Natural killer cell (primary cell): Measurements from ENCODE around the gene ARID1B. TPM values are rescaled to one million over a fixed set of nuclear protein-coding genes. Genes with fewer than 3 reads are reported as not detected.

Experiments used
- ATAC-seq, 3 donors: fragments of 150-1000 bp in 2 of 3; fragments of 200-7000 bp in 1 of 3; cut with Tn5 transposase; 1 replicate in 1 of 3; 2 replicates in 2 of 3; pipeline ENCODE4 v1.10.0; 2021; ENCODE audit warnings: mild to moderate bottlenecking in 2 of 3, moderate library complexity in 2 of 3
- DNase-seq, 2 donors: peaks; one replicate each; pipeline versions ENCODE4 v3.0.0 to v3.0.0-alpha.2; 2013 to 2021; ENCODE audit warnings: mixed read lengths in 1 of 2
- H3K27ac ChIP-seq: one replicate; pipeline ENCODE4 v1.5.1; 2013; ENCODE audit warnings: mild to moderate bottlenecking, low read length
- H3K27me3 ChIP-seq: one replicate; pipeline ENCODE4 v1.6.1; 2013; ENCODE audit warnings: low read length; ENCODE audit not compliant: control insufficient read depth, insufficient read depth
- H3K36me3 ChIP-seq: one replicate; pipeline ENCODE4 v1.6.1; 2013; ENCODE audit warnings: low read length; ENCODE audit not compliant: control insufficient read depth, insufficient read depth
- H3K4me1 ChIP-seq: one replicate; pipeline ENCODE4 v1.6.1; 2013; ENCODE audit warnings: low read length; ENCODE audit not compliant: control insufficient read depth, insufficient read depth
- H3K4me3 ChIP-seq: one replicate; pipeline ENCODE4 v1.5.1; 2013; ENCODE audit warnings: low read length
- H3K9me3 ChIP-seq: one replicate; pipeline ENCODE4 v1.6.1; 2013; ENCODE audit warnings: low read length; ENCODE audit not compliant: control insufficient read depth, insufficient read depth
- H3K27ac Mint-ChIP-seq, 2 donors: one replicate each; pipeline ENCODE4 v1.8.0; 2022; ENCODE audit warnings: mild to moderate bottlenecking in 2 of 2, mixed read lengths in 2 of 2, moderate library complexity in 1 of 2
- H3K27me3 Mint-ChIP-seq, 2 donors: one replicate each; pipeline ENCODE4 v1.8.0; 2022; ENCODE audit warnings: low read depth in 2 of 2, mixed read lengths in 2 of 2
- H3K36me3 Mint-ChIP-seq: one replicate; pipeline ENCODE4 v1.8.0; 2022; ENCODE audit warnings: mixed read lengths
- H3K4me1 Mint-ChIP-seq, 2 donors: one replicate each; pipeline ENCODE4 v1.8.0; 2022; ENCODE audit warnings: mixed read lengths in 2 of 2
- H3K4me3 Mint-ChIP-seq: one replicate; pipeline ENCODE4 v1.8.0; 2022; ENCODE audit warnings: mild to moderate bottlenecking, moderate library complexity, mixed read lengths
- H3K9me3 Mint-ChIP-seq, 2 donors: one replicate each; pipeline ENCODE4 v1.8.0; 2022; ENCODE audit warnings: mixed read lengths in 2 of 2
- WGBS: methylation state at CpG from one replicate; pipeline ENCODE4 v1.1.7; 2013; ENCODE audit warnings: missing lambda C conversion rate; ENCODE audit not compliant: insufficient coverage; 5-methylcytosine and 5-hydroxymethylcytosine counted together
- intact Hi-C: fragments of 100-400 bp; cut with micrococcal nuclease; formaldehyde crosslinking; loops from one replicate; pipeline ENCODE4 v1.14.2; 2022
- total RNA-seq, 4 donors: library from RNA; stranded (reverse); fragments of 120-200 nt in 1 of 4; gene quantifications; one replicate each; pipeline versions ENCODE4 v1.2.3 to v1.2.4, GENCODE V29; 2013 to 2022
- TF ChIP-seq, protein P1 (sequence below): fragments of 200-600 bp; IDR thresholded peaks from one replicate; pipeline ENCODE4 v1.8.0; 2022; ENCODE audit warnings: antibody characterized with exemption

ARID1B gene
- total RNA-seq, 3 donors from 2014 or later (not counting 1 experiment from before 2014, with no cell fraction given), result 180 to 201 (median 189) TPM

DNA sequence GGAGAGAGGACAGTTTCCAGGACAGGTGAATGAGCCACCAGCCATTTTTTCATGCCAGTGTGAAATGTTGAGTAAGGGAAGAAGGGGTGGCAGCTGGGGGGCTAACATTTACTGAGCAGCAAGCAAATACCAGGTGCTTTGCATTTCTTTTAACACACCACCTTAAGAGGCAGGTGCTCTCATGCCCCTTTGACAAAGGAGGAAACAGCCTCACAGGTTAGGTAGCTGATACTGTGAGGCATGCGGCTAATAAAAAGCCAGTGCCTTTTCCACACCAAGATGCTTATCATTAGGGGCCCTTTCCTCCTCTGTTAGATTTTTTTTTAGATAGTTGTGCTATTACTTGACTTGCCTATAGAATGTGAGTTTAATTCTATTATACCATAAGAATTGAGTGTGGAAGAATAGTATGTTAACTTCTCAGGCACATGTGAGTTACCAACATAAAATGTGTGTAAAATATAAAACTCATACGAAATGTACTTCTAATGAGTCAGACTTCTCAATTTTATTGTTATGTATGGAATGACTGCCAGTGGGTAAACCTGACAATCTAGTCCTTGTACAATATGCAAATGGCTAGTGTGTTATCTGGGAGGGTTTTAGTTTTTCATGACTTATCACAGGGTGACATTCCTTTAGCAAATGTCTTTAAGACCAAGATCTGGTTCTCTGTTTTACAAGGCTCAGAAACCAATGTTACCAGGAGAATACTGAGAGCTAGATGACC, 286.2 kb downstream of the ARID1B start:
- H3K4me3 Mint-ChIP-seq, result no peak overlapping the region
- intact Hi-C loops, result no loop called here
- H3K27ac Mint-ChIP-seq, result no peak overlapping the region
- H3K36me3 ChIP-seq, result no peaks in the 10 kb centered on the region
- H3K4me1 Mint-ChIP-seq, result peaks cover 43 to 55% of the 10 kb centered on the region in 2 donors
- H3K27ac ChIP-seq, result no peak overlapping the region
- TF ChIP-seq, protein P1, sequence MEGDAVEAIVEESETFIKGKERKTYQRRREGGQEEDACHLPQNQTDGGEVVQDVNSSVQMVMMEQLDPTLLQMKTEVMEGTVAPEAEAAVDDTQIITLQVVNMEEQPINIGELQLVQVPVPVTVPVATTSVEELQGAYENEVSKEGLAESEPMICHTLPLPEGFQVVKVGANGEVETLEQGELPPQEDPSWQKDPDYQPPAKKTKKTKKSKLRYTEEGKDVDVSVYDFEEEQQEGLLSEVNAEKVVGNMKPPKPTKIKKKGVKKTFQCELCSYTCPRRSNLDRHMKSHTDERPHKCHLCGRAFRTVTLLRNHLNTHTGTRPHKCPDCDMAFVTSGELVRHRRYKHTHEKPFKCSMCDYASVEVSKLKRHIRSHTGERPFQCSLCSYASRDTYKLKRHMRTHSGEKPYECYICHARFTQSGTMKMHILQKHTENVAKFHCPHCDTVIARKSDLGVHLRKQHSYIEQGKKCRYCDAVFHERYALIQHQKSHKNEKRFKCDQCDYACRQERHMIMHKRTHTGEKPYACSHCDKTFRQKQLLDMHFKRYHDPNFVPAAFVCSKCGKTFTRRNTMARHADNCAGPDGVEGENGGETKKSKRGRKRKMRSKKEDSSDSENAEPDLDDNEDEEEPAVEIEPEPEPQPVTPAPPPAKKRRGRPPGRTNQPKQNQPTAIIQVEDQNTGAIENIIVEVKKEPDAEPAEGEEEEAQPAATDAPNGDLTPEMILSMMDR, result no peak
- no peaks in the 10 kb centered on the region for H3K9me3 Mint-ChIP-seq
- no peaks in the 10 kb centered on the region for H3K27me3 ChIP-seq
- H3K4me3 ChIP-seq, result no peak overlapping the region
- no peak for DNase-seq
- no peaks in the 10 kb centered on the region for H3K9me3 ChIP-seq
- no CpG with 5 or more reads among the region's 2 CpGs for WGBS
- no peaks in the 10 kb centered on the region for H3K36me3 Mint-ChIP-seq
- H3K4me1 ChIP-seq, result peaks cover 9% of the 10 kb centered on the region
- no peak for ATAC-seq
- no peaks in the 10 kb centered on the region for H3K27me3 Mint-ChIP-seq

DNA sequence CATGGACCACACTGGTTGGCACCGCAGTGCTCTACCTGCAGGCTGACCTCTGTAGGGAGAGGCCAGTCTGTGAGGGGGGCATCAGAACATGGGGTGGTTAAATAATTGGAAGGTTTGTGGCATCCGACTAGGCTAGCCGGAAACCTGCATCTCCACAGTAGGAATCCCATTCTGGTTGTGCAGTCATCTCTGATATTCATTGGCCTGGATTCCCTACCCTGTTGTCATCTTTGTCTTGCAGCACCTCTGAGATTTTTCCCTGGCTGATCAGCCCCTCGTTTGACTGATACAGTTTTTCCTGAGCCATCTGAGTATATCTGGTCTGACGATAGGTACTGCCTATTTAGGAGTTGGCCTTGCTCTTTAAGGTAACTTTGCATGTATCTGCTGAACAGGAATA, 286.7 kb downstream of the ARID1B start:
- H3K36me3 ChIP-seq, result no peaks in the 10 kb centered on the region
- Mint-ChIP-seq H3K27ac (peak overlapping the region in 1 of 2 donors; percentile 9), H3K4me1 (peaks cover 43 to 55% of the 10 kb centered on the region in 2 donors), H3K4me3 (no peak overlapping the region), H3K36me3 (no peaks in the 10 kb centered on the region), H3K9me3 (no peaks in the 10 kb centered on the region), H3K27me3 (no peaks in the 10 kb centered on the region)
- 91% methylated on average over 5 of the region's 5 CpGs for WGBS
- intact Hi-C loops, result no loop called here
- TF ChIP-seq, protein P1, result no peak
- no peak overlapping the region for H3K27ac ChIP-seq
- peaks cover 4% of the 10 kb centered on the region for H3K4me1 ChIP-seq
- no peaks in the 10 kb centered on the region for H3K27me3 ChIP-seq
- DNase-seq (no peak), ATAC-seq (no peak)
- H3K9me3 ChIP-seq, result no peaks in the 10 kb centered on the region
- H3K4me3 ChIP-seq, result no peak overlapping the region

DNA sequence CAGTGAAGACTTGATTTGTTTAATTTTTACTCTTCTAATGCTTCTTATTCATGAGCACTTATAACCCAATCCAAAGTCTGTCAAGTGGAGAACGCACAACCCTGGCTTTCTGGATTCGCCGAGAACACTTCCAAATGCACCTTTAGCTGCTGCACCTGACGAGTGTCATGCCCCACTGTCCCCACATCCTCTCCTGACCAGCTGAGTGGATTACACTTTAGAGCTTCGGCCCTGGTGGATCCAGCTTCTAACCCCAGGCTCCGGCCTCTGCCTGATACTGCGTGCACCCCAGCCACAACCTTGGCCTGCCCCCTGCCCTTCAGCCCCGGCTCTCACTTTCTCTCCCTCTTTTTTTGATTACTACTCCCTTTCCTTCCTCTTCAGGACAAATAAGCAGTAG, 287.3 kb downstream of the ARID1B start:
- no peaks in the 10 kb centered on the region for H3K27me3 ChIP-seq
- whole genome bisulfite sequencing, result 87% methylated on average over 7 of the region's 8 CpGs
- Mint-ChIP-seq H3K9me3 (no peaks in the 10 kb centered on the region), H3K27me3 (no peaks in the 10 kb centered on the region), H3K4me3 (no peak overlapping the region), H3K4me1 (peaks cover 38 to 53% of the 10 kb centered on the region in 2 donors), H3K27ac (peak overlapping the region in 1 of 2 donors; percentile 9), H3K36me3 (no peaks in the 10 kb centered on the region)
- peaks cover 4% of the 10 kb centered on the region for H3K4me1 ChIP-seq
- H3K4me3 ChIP-seq, result no peak overlapping the region
- H3K9me3 ChIP-seq, result no peaks in the 10 kb centered on the region
- TF ChIP-seq, protein P1, result no peak
- ATAC-seq (no peak), DNase-seq (no peak)
- intact Hi-C loops, result no loop called here
- no peaks in the 10 kb centered on the region for H3K36me3 ChIP-seq
- H3K27ac ChIP-seq, result no peak overlapping the region

DNA sequence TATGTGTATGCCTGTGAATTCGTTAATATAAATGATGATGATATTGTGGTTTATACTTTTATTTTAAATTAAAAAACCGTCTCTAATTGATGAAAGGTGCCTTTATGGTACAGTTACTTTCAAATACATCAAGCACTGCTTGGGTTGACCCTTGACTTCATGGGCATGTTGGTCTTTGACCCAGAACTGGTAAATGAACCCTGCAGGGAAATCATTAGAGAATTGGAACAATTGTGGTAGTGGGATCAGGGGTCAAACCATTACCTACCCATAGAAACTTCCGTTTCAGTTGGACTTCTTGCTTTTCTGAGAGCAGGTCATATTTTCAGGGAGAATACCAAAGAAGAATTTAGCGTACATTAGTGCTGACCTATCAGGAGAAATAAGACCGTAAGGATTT, 288.2 kb downstream of the ARID1B start:
- DNase-seq (no peak), ATAC-seq (no peak)
- Mint-ChIP-seq H3K27me3 (no peaks in the 10 kb centered on the region), H3K4me3 (no peak overlapping the region), H3K4me1 (peaks cover 32 to 54% of the 10 kb centered on the region in 2 donors), H3K9me3 (no peaks in the 10 kb centered on the region), H3K27ac (no peak overlapping the region), H3K36me3 (no peaks in the 10 kb centered on the region)
- 100% methylated on average over 4 of the region's 5 CpGs for WGBS
- no peaks in the 10 kb centered on the region for H3K9me3 ChIP-seq
- H3K27ac ChIP-seq, result no peak overlapping the region
- H3K27me3 ChIP-seq, result no peaks in the 10 kb centered on the region
- intact Hi-C loops, result no loop called here
- TF ChIP-seq, protein P1, result no peak
- no peak overlapping the region for H3K4me3 ChIP-seq
- H3K4me1 ChIP-seq, result peaks cover 4% of the 10 kb centered on the region
- no peaks in the 10 kb centered on the region for H3K36me3 ChIP-seq
